Activated CD4-positive, alpha-beta T cell treated with anti-CD3 and anti-CD28 coated beads, Interleukin-2, amount 50 U/mL, for 24 hours (primary cell): Measurements from ENCODE around the gene SYNJ1.
"Not testable (repeated sequence)": the region's sequence is repeated elsewhere in the genome, so short reads cannot be mapped to it uniquely, and the experiment has no call there.

ENCODE experiments used
- DNase-seq, 2 donors: peaks; one replicate each; pipeline ENCODE4 v3.0.0-alpha.2; 2020; ENCODE audit warnings: low read depth in 1 of 2, low spot score in 1 of 2

SYNJ1 gene

DNA sequence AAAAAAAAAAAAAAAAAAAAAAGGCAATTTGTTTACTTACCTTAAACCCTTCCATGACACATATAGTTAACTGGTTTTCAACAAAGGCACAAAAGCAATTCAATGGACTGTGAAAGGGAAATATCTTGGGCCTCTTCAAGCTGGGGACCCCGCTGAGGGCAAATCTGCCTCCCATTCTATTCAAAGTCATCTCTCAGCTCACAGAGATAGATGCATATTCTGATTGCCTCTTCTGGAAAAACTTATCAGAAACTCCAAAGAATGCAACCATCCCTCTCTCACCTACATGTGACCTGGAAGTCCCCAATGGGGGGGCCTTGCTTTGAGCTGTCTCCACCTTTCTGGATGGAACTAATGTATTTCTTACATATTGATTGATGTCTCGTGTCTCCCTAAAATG, 12.1 kb upstream of the SYNJ1 start:
- DNase-seq, result no peak

DNA sequence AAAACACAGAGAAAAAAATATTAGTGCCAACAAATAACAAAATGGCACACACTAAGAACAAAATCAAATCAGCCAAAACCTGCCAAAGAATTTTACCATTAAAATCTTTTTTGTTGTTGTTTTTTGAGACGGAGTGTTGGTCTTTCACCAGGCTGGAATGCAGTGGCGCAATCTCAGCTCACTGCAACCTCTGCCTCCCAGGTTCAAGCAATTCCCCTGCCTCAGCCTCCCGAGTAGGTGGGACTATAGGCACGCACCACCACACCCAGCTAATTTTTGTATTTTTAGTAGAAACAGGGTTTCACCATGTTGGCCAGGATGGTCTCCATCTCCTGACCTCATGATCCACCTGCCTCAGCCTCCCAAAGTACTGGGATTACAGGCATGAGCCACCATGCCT, 8.3 kb upstream of the SYNJ1 start:
- not testable (repeated sequence) for DNase-seq

DNA sequence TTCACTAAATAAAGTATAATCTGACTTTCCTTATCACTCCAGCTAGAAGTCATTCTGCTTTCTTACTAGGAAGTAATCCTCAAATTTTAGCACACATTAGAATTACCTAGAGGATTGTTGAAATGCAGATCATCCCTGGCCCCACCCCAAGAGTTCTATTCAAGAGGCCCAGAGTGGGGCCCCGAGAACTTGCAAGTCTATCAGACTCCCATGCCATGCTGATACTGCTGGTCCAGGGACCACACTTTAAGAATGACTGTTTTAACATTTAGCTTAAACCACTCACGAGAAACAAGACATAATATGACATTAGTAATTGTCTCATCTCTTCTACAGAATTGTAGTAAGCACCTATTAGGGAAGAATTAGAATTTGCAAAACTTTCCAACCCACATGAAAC, 7.7 kb upstream of the SYNJ1 start:
- no peak for DNase-seq

DNA sequence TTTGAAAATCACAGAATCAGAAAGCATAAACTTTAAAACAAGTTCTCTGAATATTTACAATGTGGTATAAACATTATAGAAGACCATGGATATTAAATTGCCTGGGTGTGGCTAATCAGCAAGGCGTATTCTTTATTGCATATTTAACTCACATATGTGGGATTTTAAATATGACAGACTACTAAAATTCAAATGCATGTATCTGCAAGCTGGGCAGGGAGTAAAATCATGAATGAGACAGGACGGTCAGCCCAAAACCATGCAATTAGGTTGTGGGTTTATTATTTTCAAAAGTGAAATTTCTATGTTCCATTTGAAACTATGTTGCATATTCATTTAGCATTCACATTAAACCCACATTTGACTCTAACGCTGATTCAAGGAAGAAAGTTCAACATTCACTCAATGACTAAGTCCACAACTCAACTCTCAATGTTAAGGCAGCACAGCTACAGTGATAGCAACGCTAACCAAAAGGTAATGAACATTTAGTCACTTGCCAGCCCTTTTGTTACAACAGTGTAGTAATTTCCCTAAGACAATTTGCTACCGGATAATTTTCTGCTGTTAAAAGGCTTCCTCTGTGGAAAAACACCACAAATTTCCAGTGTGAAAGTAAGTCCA, 6.3 kb upstream of the SYNJ1 start:
- DNase-seq, result no peak

DNA sequence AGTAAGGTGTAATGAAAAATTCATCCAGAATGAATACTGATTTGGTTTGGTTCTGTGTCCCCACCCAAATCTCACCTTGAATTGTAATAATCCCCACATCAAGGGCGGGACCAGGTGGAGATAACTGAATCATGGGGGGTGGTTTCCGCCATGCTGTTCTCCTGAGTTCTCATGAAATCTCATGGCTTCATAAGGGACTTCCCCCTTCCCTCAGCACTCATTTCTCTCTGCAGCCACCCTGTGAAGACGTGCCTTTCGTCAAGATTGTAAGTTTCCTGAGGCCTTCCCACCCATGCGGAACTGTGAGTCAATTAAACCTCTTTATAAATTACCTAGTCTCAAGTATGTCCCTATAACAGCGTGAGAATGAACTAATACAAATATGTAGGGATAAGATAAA, 5.5 kb upstream of the SYNJ1 start:
- DNase-seq, result peak in 1 of 2 donors; percentile 28

DNA sequence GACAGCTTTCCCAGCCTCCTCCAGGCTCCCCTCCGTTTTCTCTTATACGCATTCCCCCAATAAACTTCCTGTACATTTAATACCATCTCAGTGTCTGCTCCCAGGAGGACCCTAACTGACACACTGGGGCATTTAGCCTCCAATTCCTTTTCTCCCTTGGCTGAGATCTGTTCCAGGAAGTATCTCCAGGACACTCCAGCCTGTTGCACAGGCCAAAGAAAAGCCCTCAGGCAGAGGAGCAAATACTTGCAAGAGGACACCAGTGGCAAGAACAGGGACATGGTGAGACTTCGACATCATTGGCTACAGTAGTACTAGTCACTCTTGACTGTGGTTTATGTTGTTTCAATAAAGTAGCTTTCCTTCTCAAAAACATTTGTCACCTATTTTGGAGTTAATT, 4.7 kb upstream of the SYNJ1 start:
- no peak for DNase-seq

DNA sequence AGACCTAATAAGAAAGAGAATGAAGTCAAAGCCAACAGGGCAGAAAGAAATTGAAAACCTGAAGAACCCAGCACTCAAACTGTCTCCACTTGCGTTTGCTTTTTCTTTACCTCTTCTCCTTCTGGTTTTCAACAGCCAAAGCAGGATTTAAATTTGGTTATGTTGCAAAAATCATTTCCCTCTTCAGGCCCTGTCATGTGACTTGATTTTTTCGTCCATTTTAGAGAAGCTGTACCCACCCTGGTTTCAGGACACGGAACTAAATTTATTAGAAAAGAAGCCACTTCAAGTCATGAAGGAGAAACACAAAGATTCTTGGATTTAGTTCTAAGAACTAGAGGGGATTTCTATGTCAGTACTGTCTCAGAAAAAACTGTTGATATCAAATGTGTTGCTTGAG, 1.0 kb upstream of the SYNJ1 start:
- no peak for DNase-seq

DNA sequence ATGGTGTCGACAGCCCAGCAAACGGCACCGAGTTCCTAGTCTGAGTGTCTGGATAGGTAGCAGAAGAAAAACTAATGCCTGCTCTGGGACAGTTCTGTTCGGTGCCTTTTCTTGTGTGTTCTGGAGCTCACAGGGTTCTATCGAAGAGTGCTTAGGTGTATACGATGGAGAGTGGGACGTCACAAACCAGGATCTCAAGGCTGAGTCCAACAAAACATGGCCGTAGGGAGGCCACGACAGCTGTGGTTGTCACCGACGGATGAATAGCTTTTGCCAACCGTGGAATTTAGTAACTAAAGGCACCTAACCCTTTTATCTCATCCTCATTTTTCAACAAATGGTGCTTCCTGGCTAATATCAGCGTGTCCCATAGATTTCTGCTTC, 635 bp upstream of the SYNJ1 start:
- peak in 1 of 2 donors; percentile 49 for DNase-seq

DNA sequence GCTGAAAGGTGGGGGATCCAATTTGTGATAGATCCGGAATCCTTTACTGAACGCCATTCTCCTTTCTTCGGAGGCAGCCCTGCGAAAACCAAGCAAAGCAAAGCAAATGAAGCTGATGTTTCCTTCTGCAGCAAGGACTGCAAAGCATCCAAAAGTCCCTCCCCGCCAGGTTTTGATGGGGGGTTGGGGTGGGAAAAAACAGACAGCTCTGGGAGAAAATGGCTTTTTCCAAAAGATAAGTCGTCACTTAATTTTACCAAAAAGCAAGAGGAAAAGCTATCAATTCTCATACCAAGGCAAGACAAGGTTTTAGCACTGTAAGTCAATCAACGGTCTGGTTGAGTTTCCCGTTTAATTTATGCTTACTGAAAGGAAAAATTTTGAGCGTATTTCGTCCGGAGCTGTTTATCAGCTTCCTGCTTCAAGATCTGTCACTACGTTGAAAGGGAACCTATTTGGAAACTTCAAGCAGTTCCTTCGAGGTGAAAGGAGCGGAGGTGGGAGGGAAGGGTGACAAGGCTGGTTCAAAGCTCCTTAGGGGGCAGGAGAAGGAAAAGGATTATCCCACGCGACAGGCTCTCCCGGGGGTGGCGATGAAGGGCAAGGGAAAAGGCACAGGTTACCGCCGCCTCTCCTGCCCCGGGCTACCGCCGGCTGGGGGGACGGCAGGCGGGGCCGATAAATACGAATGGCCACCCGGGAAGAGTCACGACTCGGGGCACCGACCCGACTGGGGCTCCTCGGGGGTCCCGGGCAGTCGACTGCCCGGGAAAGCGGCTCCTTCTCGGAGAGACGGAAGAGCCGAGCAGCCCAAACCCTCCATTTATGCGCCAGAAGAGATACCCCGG, 750 bp downstream of the SYNJ1 start:
- no peak for DNase-seq

DNA sequence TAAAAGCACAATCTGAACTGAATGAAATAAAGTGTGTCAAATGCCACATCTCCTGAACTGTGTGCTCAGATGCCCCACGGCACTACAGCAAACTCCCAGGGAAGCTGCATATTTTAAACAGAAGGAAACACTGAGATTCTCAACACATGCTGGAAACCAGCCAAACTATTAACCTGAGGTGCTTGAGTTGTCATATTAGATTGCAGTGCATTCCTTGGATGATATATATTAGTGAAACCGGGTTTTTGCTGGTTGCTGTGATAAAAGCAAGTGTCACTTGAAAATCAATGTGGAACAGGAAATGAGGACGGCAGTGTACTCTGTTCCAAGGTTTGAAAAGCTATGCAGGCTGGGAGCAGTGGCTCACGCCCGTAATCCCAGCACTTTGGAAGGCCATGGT, 8.7 kb downstream of the SYNJ1 start:
- DNase-seq, result no peak

DNA sequence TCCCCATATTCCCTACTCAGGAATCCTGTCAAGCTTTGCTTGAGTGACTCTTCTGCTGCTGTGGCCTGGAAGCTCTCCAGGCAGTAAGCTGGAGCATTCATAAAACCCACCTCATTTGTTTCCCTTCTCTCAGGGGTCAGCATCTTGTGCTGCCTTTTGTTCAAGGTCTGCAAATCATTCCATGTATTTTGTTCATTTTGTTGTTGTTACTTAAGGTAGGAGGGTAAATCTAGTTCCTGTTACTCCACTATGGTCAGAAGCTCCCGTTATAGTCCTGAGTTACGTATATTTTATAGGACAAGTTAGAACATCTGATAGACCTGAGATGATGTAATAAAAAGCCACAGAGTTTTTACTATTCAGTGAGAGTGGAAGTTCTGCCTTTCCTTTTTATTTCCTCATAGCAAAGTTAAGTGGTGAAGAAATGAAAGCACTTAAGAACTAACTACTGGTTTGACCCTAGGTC, 9.9 kb downstream of the SYNJ1 start:
- DNase-seq, result no peak

DNA sequence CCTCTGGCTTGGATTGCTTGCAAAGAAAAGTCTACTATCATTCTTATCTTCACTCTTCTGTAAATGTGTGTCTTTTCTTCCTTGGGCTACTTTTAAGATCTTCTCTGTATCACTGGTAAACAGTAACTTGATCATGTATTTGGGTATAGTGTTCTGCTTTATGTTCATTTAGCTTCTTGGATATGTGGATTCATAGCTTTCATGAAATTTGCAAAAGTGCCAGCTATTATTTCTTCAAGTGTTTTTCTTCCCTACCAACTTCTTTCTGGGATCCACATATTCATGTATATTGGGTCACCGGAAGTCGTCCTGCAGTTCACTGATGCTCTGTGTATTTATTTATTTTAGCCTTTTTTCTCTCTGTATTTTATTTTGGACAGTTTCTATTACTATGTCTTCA, 11.3 kb downstream of the SYNJ1 start:
- DNase-seq, result no peak

DNA sequence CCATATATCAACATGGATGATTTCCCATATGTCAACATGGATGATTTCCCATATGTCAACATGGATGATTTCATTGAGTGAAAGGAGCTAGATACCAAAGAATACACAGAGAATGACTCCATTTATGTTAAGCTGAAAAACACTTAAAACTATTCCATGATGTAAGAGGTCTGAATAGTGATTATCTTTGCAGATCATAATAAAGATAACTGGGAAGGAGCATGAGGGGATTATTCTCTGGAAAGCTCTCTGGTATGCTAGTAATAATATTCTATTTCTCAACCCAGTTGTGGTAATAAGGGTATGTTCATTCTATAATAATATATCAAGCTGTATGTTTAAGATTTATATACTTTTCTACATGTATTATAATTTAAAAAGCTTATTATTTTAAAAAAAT, 14.1 kb downstream of the SYNJ1 start:
- no peak for DNase-seq

DNA sequence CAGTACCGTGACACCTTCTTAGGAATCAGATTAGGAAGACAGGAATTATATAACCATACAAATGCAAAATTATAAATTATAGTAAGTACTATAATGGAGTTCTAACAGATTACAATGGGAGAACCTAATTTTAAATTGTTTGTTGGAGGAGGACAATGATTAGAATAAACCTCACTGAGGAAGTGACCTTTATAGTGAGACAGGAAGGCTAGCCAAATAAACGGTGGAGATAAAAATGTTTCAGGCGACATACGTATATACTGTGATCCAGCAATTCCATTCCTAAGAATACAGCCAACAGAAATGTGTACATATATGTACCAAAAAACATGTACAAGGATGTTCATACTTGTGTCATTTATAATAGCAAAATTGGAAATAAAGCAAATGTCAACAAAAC, 15.2 kb downstream of the SYNJ1 start:
- no peak for DNase-seq

DNA sequence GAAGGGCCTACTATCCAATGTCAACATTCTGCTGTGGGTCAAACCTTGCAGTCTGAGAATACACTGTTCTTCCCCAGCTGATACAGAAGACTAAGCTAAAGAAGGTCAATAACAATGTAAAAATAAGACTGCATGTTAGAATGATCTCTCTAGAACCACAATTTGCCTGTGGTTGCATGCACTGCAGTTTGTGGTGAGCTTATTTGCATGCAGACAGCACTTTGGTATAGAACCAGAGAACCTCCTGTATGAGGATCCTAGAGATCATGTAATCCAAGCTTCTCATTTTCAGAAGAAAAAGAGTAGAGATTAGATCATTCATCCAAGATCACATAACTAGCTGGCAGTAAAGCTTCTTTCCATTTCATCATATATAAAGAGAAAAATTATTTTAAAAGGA, 15.8 kb downstream of the SYNJ1 start:
- no peak for DNase-seq

DNA sequence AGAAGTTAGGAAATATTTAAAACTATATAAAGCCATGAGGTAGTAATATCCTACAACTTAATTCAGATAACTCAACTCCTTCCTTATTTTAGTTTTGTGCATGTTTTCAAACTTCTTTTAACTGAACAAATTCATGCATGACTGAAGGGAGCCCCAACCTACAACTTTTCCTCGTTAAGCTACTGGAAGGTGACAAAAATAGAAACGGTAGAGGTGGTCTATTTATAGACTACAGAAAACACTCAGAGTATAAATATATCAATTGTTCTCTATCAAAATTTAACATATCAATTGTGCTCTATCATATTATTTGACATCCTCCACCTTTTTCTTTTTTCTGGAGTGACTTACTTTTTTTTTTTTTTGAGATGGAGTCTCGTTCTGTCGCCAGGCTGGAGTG, 16.8 kb downstream of the SYNJ1 start:
- DNase-seq, result no peak

DNA sequence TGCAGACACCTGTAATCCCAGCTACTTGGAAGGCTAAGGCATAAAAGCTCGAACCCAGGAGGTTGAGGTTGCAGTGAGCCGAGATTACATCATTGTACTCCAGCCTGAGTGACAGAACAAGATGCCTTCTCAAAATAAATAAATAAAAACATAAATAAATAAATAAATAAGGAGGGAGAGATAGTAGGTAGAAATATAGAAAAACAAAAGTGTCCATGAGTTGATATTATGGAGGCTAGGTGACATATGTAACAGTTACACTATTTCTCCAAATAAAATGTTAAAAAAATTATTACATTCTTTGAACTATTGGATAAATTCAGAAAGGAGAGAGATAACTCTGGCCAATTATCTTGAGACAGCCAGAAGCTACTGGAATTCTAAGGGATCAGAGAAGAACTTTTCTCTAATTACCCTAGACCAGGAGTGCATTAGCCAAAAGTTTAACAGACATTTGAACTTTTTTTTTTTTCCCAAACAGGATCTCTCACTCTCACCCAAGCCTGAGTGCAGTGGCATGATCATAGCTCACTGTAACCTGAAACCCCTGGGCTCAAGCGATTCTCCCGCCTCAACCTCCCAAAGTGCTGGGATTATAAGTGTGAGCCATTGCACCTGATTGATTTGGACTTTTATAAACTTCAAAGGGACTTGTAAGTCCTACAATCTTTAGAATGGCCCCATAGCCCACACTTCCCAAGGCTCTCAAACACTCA, 17.6 kb downstream of the SYNJ1 start:
- DNase-seq, result no peak

DNA sequence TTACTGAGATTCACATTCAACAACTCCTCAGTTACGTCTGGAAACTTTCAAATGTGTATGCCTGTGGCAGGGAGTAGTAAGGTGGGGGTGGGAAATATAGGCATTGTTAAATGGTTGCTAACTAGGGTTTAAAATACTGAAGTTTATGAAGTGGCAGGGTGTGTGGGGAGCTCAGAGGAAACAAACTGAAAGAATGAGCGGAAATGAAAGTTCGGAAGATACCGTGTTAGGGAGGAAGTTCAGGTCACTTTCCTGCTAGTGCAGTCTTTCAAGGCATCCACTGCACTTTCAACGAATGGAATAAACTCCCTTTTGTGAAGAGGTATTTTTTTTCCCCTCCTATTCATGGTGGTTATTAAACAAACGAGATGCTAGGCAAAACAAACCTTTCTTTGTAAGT, 19.7 kb downstream of the SYNJ1 start:
- DNase-seq, result no peak

DNA sequence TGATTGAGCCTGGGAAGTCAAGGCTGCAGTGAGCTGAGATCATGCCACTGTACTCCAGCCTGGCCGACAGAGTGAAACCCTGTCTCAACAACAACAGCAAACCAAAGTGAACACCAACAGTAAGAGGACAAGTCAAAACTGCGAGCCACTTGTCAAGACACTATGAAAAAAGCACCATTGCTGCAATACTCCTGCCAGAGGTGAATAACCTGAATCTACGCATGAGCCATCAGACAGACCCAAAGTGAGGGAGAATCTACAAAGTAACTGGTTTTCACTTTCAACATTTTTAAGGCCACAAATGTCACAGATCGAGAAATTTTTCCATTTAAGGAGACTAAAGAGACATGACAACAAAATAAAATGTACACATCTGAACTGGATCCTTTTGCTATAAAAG, 21.9 kb downstream of the SYNJ1 start:
- DNase-seq, result no peak

DNA sequence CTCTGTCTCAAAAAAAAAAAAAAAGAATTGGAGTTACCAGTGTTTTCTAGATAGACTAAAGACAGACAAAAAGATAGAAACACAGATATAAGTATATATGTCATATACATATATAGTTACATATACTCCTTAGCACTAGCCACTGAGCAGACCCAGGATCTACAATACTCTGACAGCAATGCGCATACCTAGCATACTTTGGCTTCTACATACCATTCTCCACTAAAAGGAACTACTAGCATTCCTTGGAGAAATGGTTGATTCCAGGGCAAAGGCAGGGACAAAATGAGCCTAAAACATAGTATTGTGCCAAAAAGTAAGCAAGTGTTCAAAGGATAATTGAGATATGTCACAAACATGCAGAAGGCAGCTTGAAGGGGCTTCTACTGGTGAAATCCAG, 22.7 kb downstream of the SYNJ1 start:
- DNase-seq, result no peak

DNA sequence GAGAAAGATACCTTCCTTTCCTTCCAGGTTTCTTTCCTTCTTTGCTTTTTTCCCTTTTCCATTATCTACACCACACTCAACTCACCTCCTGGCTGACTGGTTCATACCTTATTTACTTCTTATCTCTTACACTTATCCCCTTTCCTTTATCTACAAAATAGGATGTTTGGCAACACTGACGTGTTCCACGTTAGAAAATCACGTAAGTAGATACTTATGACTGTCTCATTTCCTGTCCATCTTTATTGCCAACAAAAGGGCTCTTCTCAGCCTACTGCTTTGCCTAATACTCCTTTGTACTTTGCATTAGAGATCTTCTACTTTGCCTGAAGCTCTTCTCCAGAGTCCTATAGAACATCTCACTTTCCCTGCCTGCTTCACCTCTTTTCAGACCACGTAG, 25.1 kb downstream of the SYNJ1 start:
- DNase-seq, result no peak

DNA sequence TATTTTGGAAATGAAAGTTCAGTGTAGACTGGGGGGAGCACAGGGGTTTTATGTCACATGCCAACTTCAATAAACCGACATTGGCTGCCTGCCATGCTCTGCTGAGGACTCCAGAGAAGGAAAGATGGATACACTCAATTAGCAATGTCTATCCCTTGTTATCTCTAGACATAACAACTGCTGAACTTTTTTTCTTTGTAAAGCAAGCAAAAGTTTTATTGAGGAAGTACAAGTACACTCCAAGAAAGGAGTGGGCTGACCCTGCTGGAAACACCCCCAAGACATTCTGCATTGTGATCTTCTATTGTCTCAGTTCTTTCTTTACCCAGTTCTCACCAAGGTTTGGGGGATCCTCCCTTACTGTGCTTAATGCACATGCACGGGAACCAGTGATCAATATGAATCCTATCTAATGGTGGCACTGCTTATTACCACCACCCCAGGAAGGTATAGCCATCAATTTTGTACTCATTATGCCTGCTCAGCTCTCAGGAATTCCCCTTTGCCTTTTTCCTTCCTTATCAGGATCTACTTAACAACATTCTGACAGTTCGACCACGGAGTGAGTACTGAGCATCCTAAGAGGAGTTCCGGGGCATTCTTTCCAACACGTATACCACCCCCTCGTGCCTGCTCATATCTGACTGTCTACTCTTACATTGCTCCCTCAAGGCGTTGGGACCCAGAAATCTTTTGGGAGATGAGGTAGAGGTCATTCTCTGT, 28.7 kb downstream of the SYNJ1 start:
- DNase-seq, result no peak
